GM12891 (cell line): Measurements from ENCODE around the gene KCNIP4.

ENCODE experiments used
- PAX5 ChIP-seq: IDR thresholded peaks from 2 replicates; pipeline ENCODE4 v1.6.1; 2011; ENCODE audit warnings: low read length, moderate library complexity, mild to moderate bottlenecking; ENCODE audit not compliant: insufficient read depth, severe bottlenecking
- POLR2A ChIP-seq: IDR thresholded peaks from 2 replicates; pipeline ENCODE4 v1.6.1; 2011; ENCODE audit warnings: low read depth, low read length, control low read depth
- POLR2AphosphoS5 ChIP-seq: IDR thresholded peaks from 2 replicates; pipeline ENCODE4 v1.6.1; 2011; ENCODE audit warnings: low read depth, low read length, control low read depth
- POU2F2 ChIP-seq: IDR thresholded peaks from 2 replicates; pipeline ENCODE4 v1.6.1; 2011; ENCODE audit warnings: low read depth, mild to moderate bottlenecking, control low read depth, low read length, moderate library complexity
- SPI1 ChIP-seq: IDR thresholded peaks from 2 replicates; pipeline ENCODE4 v1.6.1; 2011; ENCODE audit warnings: low read depth, low read length, control low read depth
- TAF1 ChIP-seq: IDR thresholded peaks from 2 replicates; pipeline ENCODE4 v1.6.1; 2011; ENCODE audit warnings: low read depth, low read length, control low read depth

GRCh38 chr4:21680326-21680898 is 268.2 kb downstream of the KCNIP4 start:
- no peak for TF ChIP-seq POLR2AphosphoS5
- no peak for TF ChIP-seq SPI1
- no peak for TF ChIP-seq POLR2A
- no peak for TF ChIP-seq POU2F2
- TF ChIP-seq TAF1: no peak
- TF ChIP-seq PAX5: no peak
